Esophagus squamous epithelium (tissue), 5 donors: ENCODE measurements around the gene SHMT2. TPM values are rescaled to one million over a fixed set of nuclear protein-coding genes. Genes with fewer than 3 reads are reported as not detected.

Source experiments
- DNase-seq: peaks from one replicate; lab custom pipeline; 2025; lab: John Stamatoyannopoulos, UW
- H3K27ac ChIP-seq, 4 donors: fragments of 200-600 bp; sonication (generic); one replicate each; pipeline ENCODE4 v1.5.1; 2016 to 2019; ENCODE audit warnings: mild to moderate bottlenecking in 1 of 4
- H3K27me3 ChIP-seq, 4 donors: fragments of 200-600 bp; sonication (generic); 1 replicate in 3 of 4; 2 replicates in 1 of 4; pipeline versions ENCODE4 v1.5.1 to v1.6.0; 2017 to 2021; ENCODE audit warnings: antibody characterized with exemption in 1 of 4
- H3K36me3 ChIP-seq, 3 donors: fragments of 200-600 bp; sonication (generic); one replicate each; pipeline ENCODE4 v1.5.1; 2016 to 2019
- H3K4me1 ChIP-seq, 3 donors: fragments of 200-600 bp; sonication (generic); one replicate each; pipeline ENCODE4 v1.5.1; 2017 to 2019
- H3K4me3 ChIP-seq, 4 donors: fragments of 200-600 bp; sonication (generic); 1 replicate in 3 of 4; 2 replicates in 1 of 4; pipeline ENCODE4 v1.5.1; 2016 to 2019; ENCODE audit warnings: mild to moderate bottlenecking in 2 of 4, moderate library complexity in 1 of 4
- H3K9me3 ChIP-seq, 3 donors: fragments of 200-600 bp; sonication (generic); one replicate each; pipeline ENCODE4 v1.5.1; 2016 to 2019
- POLR2A ChIP-seq, 4 donors: fragments of 450-650 bp; IDR thresholded peaks; one replicate each; pipeline ENCODE4 v1.6.1; 2017; ENCODE audit warnings: antibody characterized with exemption in 4 of 4, mild to moderate bottlenecking in 4 of 4, moderate library complexity in 3 of 4
- WGBS, 2 donors: methylation state at CpG; one replicate each; pipeline ENCODE4 v1.1.5; 2018; 5-methylcytosine and 5-hydroxymethylcytosine counted together
- intact Hi-C: fragments of 100-400 bp; cut with DNase I; formaldehyde crosslinking; loops from one replicate; pipeline ENCODE4 v1.15.0; 2022
- total RNA-seq, 4 donors: library from RNA; depleted of rRNA; stranded (reverse); fragments of >200 nt; gene quantifications; one replicate each; pipeline ENCODE4 v1.1.0, GENCODE V29; 2016
- TF ChIP-seq, protein P1 (sequence below), 6 experiments: fragments of 450-650 bp in 4 of 6; fragments of 200-600 bp in 2 of 6; sonication (generic) in 2 of 6; IDR thresholded peaks; one replicate each; pipeline ENCODE4 v1.5.1; 2016 to 2019; ENCODE audit warnings: antibody characterized with exemption in 6 of 6, mild to moderate bottlenecking in 4 of 6, moderate library complexity in 4 of 6
- donor health status: DM: yes; HTN: yes; CAD: no.

The SHMT2 gene
- total RNA-seq, 4 donors from 2014 or later, result 56.1 to 104 (median 76.6) TPM

DNA sequence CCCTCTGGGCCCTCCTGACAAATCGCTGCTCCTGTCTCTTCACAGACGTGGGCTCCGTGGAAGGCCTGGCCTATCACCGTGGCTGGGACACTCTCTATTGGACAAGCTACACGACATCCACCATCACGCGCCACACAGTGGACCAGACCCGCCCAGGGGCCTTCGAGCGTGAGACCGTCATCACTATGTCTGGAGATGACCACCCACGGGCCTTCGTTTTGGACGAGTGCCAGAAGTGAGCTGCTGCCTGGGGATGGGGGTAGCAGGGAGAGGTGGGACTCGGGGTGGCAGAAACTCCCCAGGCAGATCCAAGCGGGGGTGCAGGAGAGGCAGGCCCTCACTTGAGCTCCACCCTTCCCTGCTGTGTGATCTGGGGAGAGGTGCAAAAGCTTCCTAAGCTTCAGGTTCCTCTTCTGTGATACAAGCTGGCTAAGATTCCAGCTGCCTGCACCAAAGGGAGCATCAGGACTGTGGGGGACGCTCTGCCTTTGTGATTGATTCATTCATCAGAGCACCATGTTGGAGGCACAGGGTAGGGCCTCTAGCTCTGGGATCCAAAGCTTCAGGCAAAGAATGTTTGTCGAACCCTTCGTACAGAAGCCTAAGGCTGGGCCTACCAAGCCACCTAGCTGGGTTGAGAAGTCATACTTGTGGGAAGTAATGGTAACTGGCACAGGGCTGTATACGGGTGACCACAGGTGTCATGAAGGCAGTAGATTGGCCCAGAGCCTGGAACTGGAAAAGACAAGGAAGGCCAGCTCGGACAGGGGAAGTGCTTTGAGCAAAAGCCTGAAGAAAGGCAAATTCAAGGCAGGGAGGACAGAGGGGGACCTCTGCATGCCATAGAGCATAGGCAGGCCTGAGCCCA, 42.1 kb upstream of the SHMT2 start:
- no peak for DNase-seq
- WGBS, 2 donors, result 40 to 76% methylated on average over 5 to 7 of the region's 21 CpGs
- Histone ChIP-seq H3K4me3 (no peak overlapping the region), H3K27me3 (no peaks in the 10 kb centered on the region), H3K4me1 (peaks cover 0 to 11% (median 3%) of the 10 kb centered on the region in 3 donors), H3K36me3 (peaks cover 61 to 93% (median 74%) of the 10 kb centered on the region in 3 donors), H3K9me3 (no peaks in the 10 kb centered on the region), H3K27ac (no peak overlapping the region)
- intact Hi-C loops, result loop anchor here (5.0 kb wide), 1 partner anchor 120 kb away; no protein-coding TSS in a partner anchor
- TF ChIP-seq POLR2A (IDR thresholded peaks at IDR 0.05), result no peak
- TF ChIP-seq, protein P1, sequence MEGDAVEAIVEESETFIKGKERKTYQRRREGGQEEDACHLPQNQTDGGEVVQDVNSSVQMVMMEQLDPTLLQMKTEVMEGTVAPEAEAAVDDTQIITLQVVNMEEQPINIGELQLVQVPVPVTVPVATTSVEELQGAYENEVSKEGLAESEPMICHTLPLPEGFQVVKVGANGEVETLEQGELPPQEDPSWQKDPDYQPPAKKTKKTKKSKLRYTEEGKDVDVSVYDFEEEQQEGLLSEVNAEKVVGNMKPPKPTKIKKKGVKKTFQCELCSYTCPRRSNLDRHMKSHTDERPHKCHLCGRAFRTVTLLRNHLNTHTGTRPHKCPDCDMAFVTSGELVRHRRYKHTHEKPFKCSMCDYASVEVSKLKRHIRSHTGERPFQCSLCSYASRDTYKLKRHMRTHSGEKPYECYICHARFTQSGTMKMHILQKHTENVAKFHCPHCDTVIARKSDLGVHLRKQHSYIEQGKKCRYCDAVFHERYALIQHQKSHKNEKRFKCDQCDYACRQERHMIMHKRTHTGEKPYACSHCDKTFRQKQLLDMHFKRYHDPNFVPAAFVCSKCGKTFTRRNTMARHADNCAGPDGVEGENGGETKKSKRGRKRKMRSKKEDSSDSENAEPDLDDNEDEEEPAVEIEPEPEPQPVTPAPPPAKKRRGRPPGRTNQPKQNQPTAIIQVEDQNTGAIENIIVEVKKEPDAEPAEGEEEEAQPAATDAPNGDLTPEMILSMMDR (IDR thresholded peaks at IDR 0.05), result no peak

DNA sequence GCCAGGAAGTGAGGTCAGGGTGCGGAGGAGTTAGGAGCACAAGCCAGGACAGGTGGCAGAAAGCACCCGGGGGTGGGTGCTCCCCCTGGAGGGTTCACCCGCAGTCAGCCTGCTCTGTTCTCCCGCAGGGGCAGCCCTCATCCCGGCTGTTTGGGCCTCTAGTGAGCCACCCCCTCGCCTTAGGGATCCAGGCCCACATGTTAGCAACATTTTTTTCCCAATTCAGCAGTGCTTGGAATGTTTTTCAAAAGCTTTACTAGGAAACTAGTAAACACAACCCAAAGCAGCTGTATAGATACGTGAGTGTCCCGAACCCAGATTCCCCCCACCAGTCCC, 41.5 kb upstream of the SHMT2 start:
- WGBS, 2 donors, result 55 to 56% methylated on average over 6 to 8 of the region's 8 CpGs
- DNase-seq, result no peak
- Histone ChIP-seq H3K4me3 (no peak overlapping the region), H3K27ac (no peak overlapping the region), H3K4me1 (peaks cover 0 to 5% (median 0%) of the 10 kb centered on the region in 3 donors), H3K27me3 (no peaks in the 10 kb centered on the region), H3K9me3 (no peaks in the 10 kb centered on the region), H3K36me3 (peaks cover 67 to 99% (median 80%) of the 10 kb centered on the region in 3 donors)
- TF ChIP-seq, protein P1 (IDR thresholded peaks at IDR 0.05), result no peak
- TF ChIP-seq POLR2A (IDR thresholded peaks at IDR 0.05), result no peak
- intact Hi-C loops, result loop anchor here (5.0 kb wide), 1 partner anchor 121 kb away; no protein-coding TSS in a partner anchor

DNA sequence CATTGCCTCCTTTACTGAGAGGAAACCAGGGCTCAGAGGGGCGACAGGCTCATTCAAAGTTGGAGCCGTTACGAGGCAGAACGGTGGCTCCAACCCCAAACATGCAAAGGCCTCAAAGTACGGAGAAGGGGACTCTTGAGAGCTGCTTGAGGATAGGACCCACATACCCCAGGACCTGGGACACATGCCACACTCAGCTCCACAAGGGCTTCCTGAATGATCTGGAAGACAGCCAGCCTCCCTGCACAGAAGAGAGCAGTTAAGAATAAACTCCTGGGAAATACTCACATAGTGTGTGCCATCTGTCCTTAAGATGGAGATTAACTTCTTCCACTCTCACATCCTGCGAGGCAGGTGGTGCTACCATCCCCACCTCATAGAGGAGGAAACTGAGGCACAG, 39.5 kb upstream of the SHMT2 start:
- no peak for DNase-seq
- 63% methylated on average over 3 of the region's 6 CpGs; no CpG with 5 or more reads in 1 of the 2 donors for WGBS, 2 donors

DNA sequence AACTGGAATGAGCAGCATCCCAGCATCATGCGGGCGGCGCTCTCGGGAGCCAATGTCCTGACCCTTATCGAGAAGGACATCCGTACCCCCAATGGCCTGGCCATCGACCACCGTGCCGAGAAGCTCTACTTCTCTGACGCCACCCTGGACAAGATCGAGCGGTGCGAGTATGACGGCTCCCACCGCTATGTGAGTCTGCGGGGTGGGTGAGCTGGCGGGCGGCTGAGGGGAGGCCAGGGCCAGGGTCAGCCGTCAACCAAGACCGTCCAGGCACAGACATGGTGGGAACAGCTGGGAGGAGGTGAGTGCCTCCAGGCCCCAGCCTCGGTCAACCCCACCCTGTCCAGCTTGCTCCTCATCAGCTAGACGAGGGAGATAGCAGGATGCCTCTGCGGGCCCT, 38.7 kb upstream of the SHMT2 start:
- no peaks in the 10 kb centered on the region for H3K4me1 ChIP-seq
- H3K4me3 ChIP-seq, result no peak overlapping the region
- intact Hi-C loops, result no loop called here
- TF ChIP-seq, protein P1 (IDR thresholded peaks at IDR 0.05), result no peak
- TF ChIP-seq POLR2A (IDR thresholded peaks at IDR 0.05), result no peak
- H3K9me3 ChIP-seq, result no peaks in the 10 kb centered on the region
- no peak overlapping the region for H3K27ac ChIP-seq
- no peak for DNase-seq
- no peaks in the 10 kb centered on the region for H3K27me3 ChIP-seq
- WGBS, 2 donors, result 90 to 95% methylated on average over 2 to 12 of the region's 23 CpGs
- peaks cover 68 to 100% (median 81%) of the 10 kb centered on the region in 3 donors for H3K36me3 ChIP-seq

More for the DNA sequence above, 39.5 kb upstream of the SHMT2 start:
- Histone ChIP-seq H3K4me3 (no peak overlapping the region), H3K4me1 (no peaks in the 10 kb centered on the region), H3K9me3 (no peaks in the 10 kb centered on the region), H3K27ac (no peak overlapping the region), H3K36me3 (peaks cover 70 to 100% (median 81%) of the 10 kb centered on the region in 3 donors), H3K27me3 (no peaks in the 10 kb centered on the region)
- intact Hi-C loops, result no loop called here
- TF ChIP-seq POLR2A (IDR thresholded peaks at IDR 0.05), result no peak
- TF ChIP-seq, protein P1 (IDR thresholded peaks at IDR 0.05), result no peak

DNA sequence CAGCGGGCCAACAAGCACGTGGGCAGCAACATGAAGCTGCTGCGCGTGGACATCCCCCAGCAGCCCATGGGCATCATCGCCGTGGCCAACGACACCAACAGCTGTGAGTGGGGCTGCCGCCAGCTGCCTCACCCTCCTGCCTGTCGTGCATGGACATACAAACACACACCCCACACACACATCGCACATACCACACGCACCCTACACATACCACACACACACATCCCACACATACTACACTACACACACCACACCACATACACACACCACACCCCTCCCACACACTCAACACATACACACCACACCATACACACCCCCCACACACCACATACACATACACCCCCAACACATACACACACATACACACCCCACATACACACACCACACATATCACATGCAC, 38.1 kb upstream of the SHMT2 start:
- intact Hi-C loops, result no loop called here
- Histone ChIP-seq H3K27ac (no peak overlapping the region), H3K9me3 (no peaks in the 10 kb centered on the region), H3K27me3 (no peaks in the 10 kb centered on the region), H3K4me3 (no peak overlapping the region), H3K4me1 (no peaks in the 10 kb centered on the region), H3K36me3 (peaks cover 68 to 100% (median 81%) of the 10 kb centered on the region in 3 donors)
- WGBS, 2 donors, result 86 to 95% methylated on average over 3 to 5 of the region's 11 CpGs
- TF ChIP-seq, protein P1 (IDR thresholded peaks at IDR 0.05), result no peak
- no peak for TF ChIP-seq POLR2A (IDR thresholded peaks at IDR 0.05)
- no peak for DNase-seq
